ENCODE data around the gene ZSCAN21.
A peak's percentile ranks its signal among the peaks of the same experiment; 100 is the strongest.

ZSCAN21 gene

GRCh38 chr7:100016215-100016901 is 33.2 kb upstream of the ZSCAN21 start:
- peak overlapping the region; percentile 91 for H3K27ac ChIP-seq (ENCODE audit: low read depth, low read length)
- H3K4me3 ChIP-seq (ENCODE audit: low read length): peak overlapping the region; percentile 92
- peak overlapping the region; percentile 66 for H3K9ac ChIP-seq (ENCODE audit: low read length)
- no peaks in the 10 kb centered on the region for H3K27me3 ChIP-seq (ENCODE audit: control insufficient read depth, insufficient read depth, low read length)
- no peaks in the 10 kb centered on the region for H3K36me3 ChIP-seq (ENCODE audit: control insufficient read depth, insufficient read depth, low read length)
- peaks cover 12% of the 10 kb centered on the region for H3K4me1 ChIP-seq (ENCODE audit: control insufficient read depth, insufficient read depth, low read length)

GRCh38 chr7:100017300-100017699 is 32.3 kb upstream of the ZSCAN21 start:
- H3K4me1 ChIP-seq (ENCODE audit: control insufficient read depth, insufficient read depth, low read length): peaks cover 13% of the 10 kb centered on the region
- H3K36me3 ChIP-seq (ENCODE audit: control insufficient read depth, insufficient read depth, low read length): no peaks in the 10 kb centered on the region
- H3K27ac ChIP-seq (ENCODE audit: low read depth, low read length): peak overlapping the region; percentile 52
- H3K4me3 ChIP-seq (ENCODE audit: low read length): no peak overlapping the region
- no peak overlapping the region for H3K9ac ChIP-seq (ENCODE audit: low read length)
- no peaks in the 10 kb centered on the region for H3K27me3 ChIP-seq (ENCODE audit: control insufficient read depth, insufficient read depth, low read length)

- no peak overlapping the region for H3K9ac ChIP-seq (ENCODE audit: low read length)
- H3K27me3 ChIP-seq (ENCODE audit: control insufficient read depth, insufficient read depth, low read length): no peaks in the 10 kb centered on the region
- H3K27ac ChIP-seq (ENCODE audit: low read depth, low read length): peak overlapping the region; percentile 52
Observed at GRCh38 chr7:100017875-100018274, 31.7 kb upstream of the ZSCAN21 start.

GRCh38 chr7:100019908-100020307 is 29.7 kb upstream of the ZSCAN21 start:
- H3K27ac ChIP-seq (ENCODE audit: low read depth, low read length): no peak overlapping the region
- H3K4me1 ChIP-seq (ENCODE audit: control insufficient read depth, insufficient read depth, low read length): peaks cover 12% of the 10 kb centered on the region
- H3K9ac ChIP-seq (ENCODE audit: low read length): no peak overlapping the region

More at GRCh38 chr7:100017875-100018274, 31.7 kb upstream of the ZSCAN21 start:
- H3K36me3 ChIP-seq (ENCODE audit: control insufficient read depth, insufficient read depth, low read length): no peaks in the 10 kb centered on the region
- H3K4me3 ChIP-seq (ENCODE audit: low read length): no peak overlapping the region
- H3K4me1 ChIP-seq (ENCODE audit: control insufficient read depth, insufficient read depth, low read length): peaks cover 13% of the 10 kb centered on the region

GRCh38 chr7:100021297-100021696 is 28.3 kb upstream of the ZSCAN21 start:
- Histone ChIP-seq H3K4me3 (ENCODE audit: low read length) (no peak overlapping the region), H3K4me1 (ENCODE audit: control insufficient read depth, insufficient read depth, low read length) (peaks cover 9% of the 10 kb centered on the region), H3K9ac (ENCODE audit: low read length) (no peak overlapping the region)

More at GRCh38 chr7:100019908-100020307, 29.7 kb upstream of the ZSCAN21 start:
- no peaks in the 10 kb centered on the region for H3K27me3 ChIP-seq (ENCODE audit: control insufficient read depth, insufficient read depth, low read length)
- peaks cover 13% of the 10 kb centered on the region for H3K36me3 ChIP-seq (ENCODE audit: control insufficient read depth, insufficient read depth, low read length)
- H3K4me3 ChIP-seq (ENCODE audit: low read length): no peak overlapping the region

GRCh38 chr7:100022621-100023020 is 27.0 kb upstream of the ZSCAN21 start:
- Histone ChIP-seq H3K4me3 (ENCODE audit: low read length) (no peak overlapping the region), H3K27ac (ENCODE audit: low read depth, low read length) (no peak overlapping the region), H3K36me3 (ENCODE audit: control insufficient read depth, insufficient read depth, low read length) (peaks cover 24% of the 10 kb centered on the region), H3K27me3 (ENCODE audit: control insufficient read depth, insufficient read depth, low read length) (no peaks in the 10 kb centered on the region), H3K9ac (ENCODE audit: low read length) (no peak overlapping the region), H3K4me1 (ENCODE audit: control insufficient read depth, insufficient read depth, low read length) (peaks cover 2% of the 10 kb centered on the region)

More at GRCh38 chr7:100021297-100021696, 28.3 kb upstream of the ZSCAN21 start:
- Histone ChIP-seq H3K36me3 (ENCODE audit: control insufficient read depth, insufficient read depth, low read length) (peaks cover 21% of the 10 kb centered on the region), H3K27me3 (ENCODE audit: control insufficient read depth, insufficient read depth, low read length) (no peaks in the 10 kb centered on the region), H3K27ac (ENCODE audit: low read depth, low read length) (no peak overlapping the region)

- Histone ChIP-seq H3K27ac (ENCODE audit: low read depth, low read length) (no peak overlapping the region), H3K4me1 (ENCODE audit: control insufficient read depth, insufficient read depth, low read length) (peaks cover 2% of the 10 kb centered on the region), H3K36me3 (ENCODE audit: control insufficient read depth, insufficient read depth, low read length) (peaks cover 24% of the 10 kb centered on the region), H3K4me3 (ENCODE audit: low read length) (no peak overlapping the region), H3K27me3 (ENCODE audit: control insufficient read depth, insufficient read depth, low read length) (no peaks in the 10 kb centered on the region), H3K9ac (ENCODE audit: low read length) (no peak overlapping the region)
Observed at GRCh38 chr7:100023526-100023925, 26.0 kb upstream of the ZSCAN21 start.

- H3K9ac ChIP-seq (ENCODE audit: low read length): no peak overlapping the region
Observed at GRCh38 chr7:100024020-100024619, 25.5 kb upstream of the ZSCAN21 start.

GRCh38 chr7:100027197-100027596 is 22.4 kb upstream of the ZSCAN21 start:
- Histone ChIP-seq H3K36me3 (ENCODE audit: control insufficient read depth, insufficient read depth, low read length) (peaks cover 34% of the 10 kb centered on the region), H3K27ac (ENCODE audit: low read depth, low read length) (no peak overlapping the region), H3K4me1 (ENCODE audit: control insufficient read depth, insufficient read depth, low read length) (no peaks in the 10 kb centered on the region), H3K4me3 (ENCODE audit: low read length) (no peak overlapping the region), H3K9ac (ENCODE audit: low read length) (no peak overlapping the region), H3K27me3 (ENCODE audit: control insufficient read depth, insufficient read depth, low read length) (no peaks in the 10 kb centered on the region)

More at GRCh38 chr7:100024020-100024619, 25.5 kb upstream of the ZSCAN21 start:
- Histone ChIP-seq H3K27me3 (ENCODE audit: control insufficient read depth, insufficient read depth, low read length) (no peaks in the 10 kb centered on the region), H3K4me3 (ENCODE audit: low read length) (no peak overlapping the region), H3K27ac (ENCODE audit: low read depth, low read length) (no peak overlapping the region), H3K36me3 (ENCODE audit: control insufficient read depth, insufficient read depth, low read length) (peaks cover 24% of the 10 kb centered on the region), H3K4me1 (ENCODE audit: control insufficient read depth, insufficient read depth, low read length) (peaks cover 2% of the 10 kb centered on the region)

GRCh38 chr7:100029596-100029995 is 20.0 kb upstream of the ZSCAN21 start:
- peaks cover 29% of the 10 kb centered on the region for H3K36me3 ChIP-seq (ENCODE audit: control insufficient read depth, insufficient read depth, low read length)
- H3K4me1 ChIP-seq (ENCODE audit: control insufficient read depth, insufficient read depth, low read length): no peaks in the 10 kb centered on the region
- H3K4me3 ChIP-seq (ENCODE audit: low read length): no peak overlapping the region
- no peak overlapping the region for H3K27ac ChIP-seq (ENCODE audit: low read depth, low read length)
- no peak overlapping the region for H3K9ac ChIP-seq (ENCODE audit: low read length)
- no peaks in the 10 kb centered on the region for H3K27me3 ChIP-seq (ENCODE audit: control insufficient read depth, insufficient read depth, low read length)

- no peak overlapping the region for H3K4me3 ChIP-seq (ENCODE audit: low read length)
- H3K9ac ChIP-seq (ENCODE audit: low read length): no peak overlapping the region
- H3K4me1 ChIP-seq (ENCODE audit: control insufficient read depth, insufficient read depth, low read length): no peaks in the 10 kb centered on the region
- peaks cover 19% of the 10 kb centered on the region for H3K36me3 ChIP-seq (ENCODE audit: control insufficient read depth, insufficient read depth, low read length)
- H3K27me3 ChIP-seq (ENCODE audit: control insufficient read depth, insufficient read depth, low read length): no peaks in the 10 kb centered on the region
- H3K27ac ChIP-seq (ENCODE audit: low read depth, low read length): no peak overlapping the region
Observed at GRCh38 chr7:100033526-100033925, 16.0 kb upstream of the ZSCAN21 start.

GRCh38 chr7:100034871-100035510 is 14.6 kb upstream of the ZSCAN21 start:
- H3K36me3 ChIP-seq (ENCODE audit: control insufficient read depth, insufficient read depth, low read length): peaks cover 17% of the 10 kb centered on the region
- no peak overlapping the region for H3K27ac ChIP-seq (ENCODE audit: low read depth, low read length)

More at GRCh38 chr7:100034871-100035510, 14.6 kb upstream of the ZSCAN21 start:
- H3K9ac ChIP-seq (ENCODE audit: low read length): no peak overlapping the region
- H3K4me1 ChIP-seq (ENCODE audit: control insufficient read depth, insufficient read depth, low read length): no peaks in the 10 kb centered on the region
- H3K27me3 ChIP-seq (ENCODE audit: control insufficient read depth, insufficient read depth, low read length): no peaks in the 10 kb centered on the region
- H3K4me3 ChIP-seq (ENCODE audit: low read length): no peak overlapping the region

Measured in rectal smooth muscle tissue (tissue), 1 donor.